Measurements from ENCODE around the gene KDM4B. TPM values are rescaled to one million over a fixed set of nuclear protein-coding genes. Genes with fewer than 3 reads are reported as not detected.

The KDM4B gene
- total RNA-seq, 1 donor from 2014 or later: 46.0 TPM

DNA sequence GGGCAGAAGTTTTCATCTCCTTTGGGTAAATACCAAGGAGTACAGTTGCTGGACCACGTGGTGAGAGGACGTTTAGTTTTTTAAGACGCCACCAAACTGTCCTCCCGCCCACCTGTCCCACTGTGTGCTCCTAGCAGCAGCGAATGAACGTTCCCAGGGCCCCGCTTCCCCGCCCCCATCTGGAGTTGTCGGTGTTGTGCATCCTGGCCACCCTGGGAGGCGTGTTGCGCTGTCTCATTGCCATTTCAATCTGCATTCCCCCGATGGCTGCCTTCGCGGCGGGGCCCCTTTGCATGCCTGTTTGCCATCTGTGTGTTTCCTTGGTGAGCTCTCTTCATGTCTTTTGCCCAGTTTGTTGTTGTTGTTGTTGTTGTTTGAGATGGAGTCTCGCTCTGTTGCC, 76.1 kb downstream of the KDM4B start:
- H3K27ac ChIP-seq: no peak overlapping the region
- DNase-seq (ENCODE audit: low spot score in 2 of 2): no peak
- no peak overlapping the region for H3K4me3 ChIP-seq
- TF ChIP-seq, protein P1, sequence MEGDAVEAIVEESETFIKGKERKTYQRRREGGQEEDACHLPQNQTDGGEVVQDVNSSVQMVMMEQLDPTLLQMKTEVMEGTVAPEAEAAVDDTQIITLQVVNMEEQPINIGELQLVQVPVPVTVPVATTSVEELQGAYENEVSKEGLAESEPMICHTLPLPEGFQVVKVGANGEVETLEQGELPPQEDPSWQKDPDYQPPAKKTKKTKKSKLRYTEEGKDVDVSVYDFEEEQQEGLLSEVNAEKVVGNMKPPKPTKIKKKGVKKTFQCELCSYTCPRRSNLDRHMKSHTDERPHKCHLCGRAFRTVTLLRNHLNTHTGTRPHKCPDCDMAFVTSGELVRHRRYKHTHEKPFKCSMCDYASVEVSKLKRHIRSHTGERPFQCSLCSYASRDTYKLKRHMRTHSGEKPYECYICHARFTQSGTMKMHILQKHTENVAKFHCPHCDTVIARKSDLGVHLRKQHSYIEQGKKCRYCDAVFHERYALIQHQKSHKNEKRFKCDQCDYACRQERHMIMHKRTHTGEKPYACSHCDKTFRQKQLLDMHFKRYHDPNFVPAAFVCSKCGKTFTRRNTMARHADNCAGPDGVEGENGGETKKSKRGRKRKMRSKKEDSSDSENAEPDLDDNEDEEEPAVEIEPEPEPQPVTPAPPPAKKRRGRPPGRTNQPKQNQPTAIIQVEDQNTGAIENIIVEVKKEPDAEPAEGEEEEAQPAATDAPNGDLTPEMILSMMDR (IDR thresholded peaks at IDR 0.05): no peak
- H3K9me3 ChIP-seq: no peaks in the 10 kb centered on the region
- H3K27me3 ChIP-seq: no peaks in the 10 kb centered on the region
- intact Hi-C loops (cut with DNase I): loop anchor here (5.0 kb wide), 1 partner anchor 82 kb away; no protein-coding TSS in a partner anchor
- peaks cover 24 to 38% of the 10 kb centered on the region in 2 donors for H3K36me3 ChIP-seq
- H3K4me1 ChIP-seq: peaks cover 22 to 30% of the 10 kb centered on the region in 2 donors

DNA sequence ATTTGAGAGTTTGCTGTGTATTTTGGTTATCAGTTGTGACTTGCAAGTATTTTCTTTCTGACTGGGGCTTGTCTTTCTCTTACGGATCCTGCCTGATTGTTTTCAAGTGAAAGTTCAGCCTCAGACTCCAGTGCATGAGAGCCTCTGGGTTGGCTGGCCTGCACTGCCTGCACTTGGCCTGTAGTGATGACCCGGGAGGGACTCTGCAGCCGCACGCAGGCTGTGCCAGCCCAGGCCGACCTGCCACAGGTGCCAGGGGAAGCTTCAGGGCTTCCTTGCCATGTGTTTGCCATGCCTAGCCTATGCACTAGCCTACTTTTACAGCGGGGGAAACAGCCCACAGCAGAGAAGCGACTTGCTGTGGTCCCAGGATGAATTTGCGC, 77.0 kb downstream of the KDM4B start:
- peak overlapping the region; percentile 16 to 30 for H3K27ac ChIP-seq
- no peaks in the 10 kb centered on the region for H3K27me3 ChIP-seq
- peaks cover 16 to 28% of the 10 kb centered on the region in 2 donors for H3K36me3 ChIP-seq
- peaks cover 22 to 30% of the 10 kb centered on the region in 2 donors for H3K4me1 ChIP-seq
- intact Hi-C loops (cut with DNase I): loop anchor here (5.0 kb wide), 1 partner anchor 81 kb away; no protein-coding TSS in a partner anchor
- TF ChIP-seq, protein P1 (IDR thresholded peaks at IDR 0.05): no peak
- no peaks in the 10 kb centered on the region for H3K9me3 ChIP-seq
- H3K4me3 ChIP-seq: no peak overlapping the region
- no peak for DNase-seq (ENCODE audit: low spot score in 2 of 2)

DNA sequence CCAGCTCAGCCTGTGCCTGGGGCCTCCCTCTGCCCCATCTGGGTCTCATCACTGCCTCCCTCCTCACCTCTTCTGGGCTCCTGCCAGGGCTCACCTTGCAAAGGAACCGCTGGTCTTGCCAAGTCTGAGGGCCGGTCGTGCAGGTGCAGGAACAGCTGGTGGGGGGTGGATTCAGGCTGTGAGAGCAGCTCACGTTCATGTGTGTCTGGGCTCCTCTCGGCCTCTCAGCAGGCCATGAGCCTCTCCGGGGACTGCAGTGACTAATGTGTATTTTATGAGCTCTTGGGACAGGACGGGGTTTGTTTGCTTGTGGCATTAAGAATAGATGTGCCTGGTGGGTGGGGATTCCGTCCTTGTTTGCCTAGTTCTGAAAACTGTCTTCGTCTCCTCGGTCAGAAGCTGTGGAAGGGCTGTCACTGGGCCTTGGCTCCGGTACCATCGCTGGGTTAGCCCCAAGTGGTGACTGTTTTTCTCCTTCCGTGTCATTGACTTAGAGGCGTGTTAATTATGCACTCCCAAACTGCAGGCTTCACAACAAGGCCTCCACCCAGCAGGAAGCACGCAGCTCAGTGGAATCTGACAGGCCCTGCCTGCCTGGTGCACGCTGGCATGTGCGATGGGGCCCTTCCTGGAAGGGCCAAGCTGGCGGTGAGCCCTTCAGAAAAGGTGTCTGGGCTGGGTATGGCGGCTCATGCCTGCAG, 77.6 kb downstream of the KDM4B start:
- H3K36me3 ChIP-seq: peaks cover 17 to 23% of the 10 kb centered on the region in 2 donors

DNA sequence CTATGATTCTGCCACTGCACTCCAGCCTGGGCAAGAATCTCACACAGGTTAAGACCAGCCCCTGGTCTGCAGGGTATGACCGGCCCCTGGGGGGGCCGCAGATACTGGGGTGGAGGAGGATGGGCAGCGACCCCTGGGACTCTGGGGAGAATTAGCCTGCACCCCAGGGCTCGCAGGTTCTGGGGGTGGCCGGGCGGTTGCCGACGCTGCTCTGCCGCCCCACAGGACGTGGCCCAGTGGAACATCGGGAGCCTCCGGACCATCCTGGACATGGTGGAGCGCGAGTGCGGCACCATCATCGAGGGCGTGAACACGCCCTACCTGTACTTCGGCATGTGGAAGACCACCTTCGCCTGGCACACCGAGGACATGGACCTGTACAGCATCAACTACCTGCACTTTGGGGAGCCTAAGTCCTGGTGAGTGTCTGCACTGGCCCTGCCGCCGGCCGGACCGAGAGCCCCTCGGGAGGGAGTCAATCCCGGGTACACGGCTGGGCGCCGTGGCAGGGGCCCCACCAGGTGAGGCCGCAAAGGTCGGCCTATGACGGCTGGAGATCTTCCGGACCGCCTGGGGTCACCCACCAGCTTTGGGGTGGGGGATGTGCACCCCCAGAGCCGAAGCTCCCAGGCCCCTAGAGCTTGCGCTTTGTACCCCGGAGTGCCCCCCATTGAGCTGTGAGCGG, 78.5 kb downstream of the KDM4B start:
- peaks cover 22 to 30% of the 10 kb centered on the region in 2 donors for H3K4me1 ChIP-seq
- peaks cover 14 to 15% of the 10 kb centered on the region in 2 donors for H3K36me3 ChIP-seq
- no peak overlapping the region for H3K4me3 ChIP-seq
- intact Hi-C loops (cut with DNase I): loop anchor here (5.0 kb wide), 1 partner anchor 80 kb away; no protein-coding TSS in a partner anchor
- TF ChIP-seq, protein P1 (IDR thresholded peaks at IDR 0.05): no peak
- peak overlapping the region; percentile 16 to 20 for H3K27ac ChIP-seq
- no peaks in the 10 kb centered on the region for H3K9me3 ChIP-seq
- DNase-seq (ENCODE audit: low spot score in 2 of 2): no peak
- no peaks in the 10 kb centered on the region for H3K27me3 ChIP-seq

More for the DNA sequence above, 77.6 kb downstream of the KDM4B start:
- intact Hi-C loops (cut with DNase I): loop anchor here (5.0 kb wide), 1 partner anchor 81 kb away; no protein-coding TSS in a partner anchor
- TF ChIP-seq, protein P1 (IDR thresholded peaks at IDR 0.05): no peak
- no peaks in the 10 kb centered on the region for H3K9me3 ChIP-seq
- H3K4me1 ChIP-seq: peaks cover 22 to 30% of the 10 kb centered on the region in 2 donors
- DNase-seq (ENCODE audit: low spot score in 2 of 2): no peak
- H3K4me3 ChIP-seq: no peak overlapping the region
- no peaks in the 10 kb centered on the region for H3K27me3 ChIP-seq
- H3K27ac ChIP-seq: peak overlapping the region; percentile 16 to 30

DNA sequence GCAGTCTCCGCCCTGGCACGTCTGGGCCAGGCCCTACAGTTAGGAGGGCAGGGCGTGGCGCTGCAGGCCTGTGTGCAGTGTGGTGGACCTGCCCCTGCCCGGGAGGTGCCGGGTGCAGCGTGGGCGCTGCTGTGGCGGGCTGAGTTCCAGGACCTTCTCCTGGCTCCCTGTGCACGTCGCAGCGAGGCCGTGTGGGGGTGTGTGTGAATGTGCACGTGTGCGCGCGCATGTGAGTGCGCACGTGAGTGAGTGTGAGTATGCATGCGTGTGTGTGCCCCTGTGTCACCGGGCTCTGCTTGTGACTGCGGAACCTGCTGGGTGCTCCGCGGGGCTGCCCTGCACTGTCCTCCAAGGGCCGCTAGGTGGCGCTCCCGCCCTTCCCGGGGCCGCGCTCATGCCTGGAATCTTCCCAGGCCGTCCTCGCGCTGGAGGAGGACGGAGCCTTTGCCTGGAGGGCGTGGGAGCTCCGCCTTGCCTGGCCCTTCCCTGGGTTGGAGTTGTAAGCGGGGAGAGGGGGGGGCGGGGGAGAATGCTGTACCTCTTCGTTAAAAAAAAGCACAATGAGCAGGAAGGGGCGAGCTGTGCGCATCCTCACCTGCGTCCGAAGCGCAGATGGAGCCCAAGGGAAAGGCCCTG, 79.3 kb downstream of the KDM4B start:
- Histone ChIP-seq H3K27ac (peak overlapping the region in 1 of 2 donors; percentile 53), H3K36me3 (peaks cover 8 to 9% of the 10 kb centered on the region in 2 donors), H3K4me3 (peak overlapping the region; percentile 31 to 44), H3K27me3 (no peaks in the 10 kb centered on the region), H3K9me3 (no peaks in the 10 kb centered on the region), H3K4me1 (peaks cover 22 to 30% of the 10 kb centered on the region in 2 donors)
- peak; percentile 13 to 89 for DNase-seq (ENCODE audit: low spot score in 2 of 2)
- intact Hi-C loops (cut with DNase I): loop anchor here (1.0 to 5.0 kb wide), 2 partner anchors 79 to 530 kb away; no protein-coding TSS in a partner anchor
- TF ChIP-seq, protein P1 (IDR thresholded peaks at IDR 0.05): peak; percentile 97 to 99 (median 99)
